CD4-positive, alpha-beta T cell treated with Interleukin-4 for 4 hours (primary cell): ENCODE results near the gene IFI30.

ENCODE experiments used
- DNase-seq: peaks from one replicate; pipeline ENCODE4 v3.0.0-alpha.2; 2020

The IFI30 gene

GRCh38 chr19:18226956-18227780, 53.6 kb downstream of the IFI30 start:
- no peak for DNase-seq
